HEK293T (cell line): Measurements from ENCODE around the gene PLA2G2A.
"Not testable (repeated sequence)": the region's sequence is repeated elsewhere in the genome, so short reads cannot be mapped to it uniquely, and the experiment has no call there.

Experiments used
- CTCF ChIA-PET: fragments of 350-600 bp; formaldehyde crosslinking; extraction: SDS; loops from one replicate; lab custom pipeline; 2021; ENCODE audit warnings: antibody characterized with exemption, inconsistent platforms; lab: Yijun Ruan, JAX
- POLR2A ChIA-PET: fragments of 350-600 bp; formaldehyde crosslinking; extraction: SDS; loops from one replicate; lab custom pipeline; 2020; ENCODE audit warnings: antibody characterized with exemption, inconsistent platforms; lab: Yijun Ruan, JAX
- DNase-seq: peaks from one replicate; pipeline ENCODE4 v3.0.0; 2012; ENCODE audit warnings: mixed read lengths; ENCODE audit errors: extremely low spot score
- ARNT ChIP-seq: fragments of 450-650 bp; IDR thresholded peaks from 2 replicates; pipeline ENCODE4 v1.6.1; 2017; ENCODE audit warnings: mild to moderate bottlenecking
- BHLHE40 ChIP-seq: fragments of 450-650 bp; IDR thresholded peaks from 2 replicates; pipeline ENCODE4 v1.6.1; 2016; ENCODE audit warnings: mild to moderate bottlenecking, moderate library complexity, borderline replicate concordance
- FOXA1 ChIP-seq: fragments of 450-650 bp; IDR thresholded peaks from 2 replicates; pipeline ENCODE4 v1.6.1; 2016; ENCODE audit warnings: mild to moderate bottlenecking
- FOXK2 ChIP-seq: fragments of 450-650 bp; IDR thresholded peaks from 2 replicates; pipeline ENCODE4 v1.6.1; 2016; ENCODE audit warnings: mild to moderate bottlenecking
- FOXM1 ChIP-seq: fragments of 450-650 bp; IDR thresholded peaks from 2 replicates; pipeline ENCODE4 v1.6.1; 2017; ENCODE audit warnings: mild to moderate bottlenecking, borderline replicate concordance
- HDGF ChIP-seq: fragments of 450-650 bp; IDR thresholded peaks from 2 replicates; pipeline ENCODE4 v1.6.1; 2017; ENCODE audit warnings: antibody characterized with exemption, borderline replicate concordance
- L3MBTL2 ChIP-seq: fragments of 450-650 bp; conservative IDR thresholded peaks from 2 replicates; pipeline ENCODE4 v1.6.1; 2016; ENCODE audit warnings: mild to moderate bottlenecking
- LEF1 ChIP-seq: fragments of 450-650 bp; IDR thresholded peaks from 2 replicates; pipeline ENCODE4 v1.6.1; 2017; ENCODE audit warnings: mild to moderate bottlenecking, borderline replicate concordance
- NFRKB ChIP-seq: fragments of 450-650 bp; IDR thresholded peaks from 2 replicates; pipeline ENCODE4 v1.6.1; 2016; ENCODE audit warnings: mild to moderate bottlenecking, moderate library complexity
- SP1 ChIP-seq: fragments of 450-650 bp; IDR thresholded peaks from 2 replicates; pipeline ENCODE4 v1.6.1; 2017
- SUZ12 ChIP-seq: fragments of 450-650 bp; IDR thresholded peaks from 2 replicates; pipeline ENCODE4 v1.6.1; 2016; ENCODE audit warnings: mild to moderate bottlenecking

Gene PLA2G2A

DNA sequence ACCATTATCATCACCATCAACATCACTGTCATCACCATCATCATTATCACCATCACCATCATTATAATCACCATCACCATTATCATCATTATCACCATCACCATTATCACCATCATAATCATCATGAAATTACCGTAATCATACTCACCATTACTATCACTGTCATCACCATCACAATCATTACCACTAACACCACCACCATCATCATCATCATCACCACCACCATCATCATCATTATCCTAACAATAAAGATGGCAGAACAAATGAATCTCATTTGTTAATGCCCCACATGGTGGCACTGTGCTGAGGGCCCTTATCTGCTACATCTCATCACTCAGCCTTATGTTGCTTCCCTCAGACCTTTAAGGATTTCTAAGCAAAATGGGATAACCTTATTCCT, 46.6 kb downstream of the PLA2G2A start:
- DNase-seq, result no peak
- ChIA-PET POLR2A (no interaction called here), CTCF (no interaction called here)

DNA sequence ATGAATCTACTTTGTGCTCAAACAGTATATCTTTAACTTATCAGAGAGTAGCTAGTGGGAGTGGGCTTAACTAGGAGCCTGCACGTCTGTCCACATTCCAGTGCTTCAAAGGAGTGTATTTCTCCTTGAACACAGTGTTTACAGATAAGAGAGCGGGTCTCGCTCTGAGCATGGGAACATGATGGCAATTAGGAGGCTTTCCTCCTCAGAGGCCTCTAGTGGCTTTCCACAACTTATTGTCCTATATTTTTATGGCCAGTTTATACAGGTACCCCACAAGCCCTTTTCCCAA, 52.3 kb downstream of the PLA2G2A start:
- DNase-seq, POLR2A ChIA-PET, CTCF ChIA-PET: not testable (repeated sequence)

More for the DNA sequence above, 46.6 kb downstream of the PLA2G2A start:
- TF ChIP-seq L3MBTL2 (no peak), FOXK2 (no peak), FOXA1 (no peak), HDGF (no peak), FOXM1 (no peak), ARNT (no peak), LEF1 (no peak), BHLHE40 (no peak), SP1 (no peak), SUZ12 (no peak)

DNA sequence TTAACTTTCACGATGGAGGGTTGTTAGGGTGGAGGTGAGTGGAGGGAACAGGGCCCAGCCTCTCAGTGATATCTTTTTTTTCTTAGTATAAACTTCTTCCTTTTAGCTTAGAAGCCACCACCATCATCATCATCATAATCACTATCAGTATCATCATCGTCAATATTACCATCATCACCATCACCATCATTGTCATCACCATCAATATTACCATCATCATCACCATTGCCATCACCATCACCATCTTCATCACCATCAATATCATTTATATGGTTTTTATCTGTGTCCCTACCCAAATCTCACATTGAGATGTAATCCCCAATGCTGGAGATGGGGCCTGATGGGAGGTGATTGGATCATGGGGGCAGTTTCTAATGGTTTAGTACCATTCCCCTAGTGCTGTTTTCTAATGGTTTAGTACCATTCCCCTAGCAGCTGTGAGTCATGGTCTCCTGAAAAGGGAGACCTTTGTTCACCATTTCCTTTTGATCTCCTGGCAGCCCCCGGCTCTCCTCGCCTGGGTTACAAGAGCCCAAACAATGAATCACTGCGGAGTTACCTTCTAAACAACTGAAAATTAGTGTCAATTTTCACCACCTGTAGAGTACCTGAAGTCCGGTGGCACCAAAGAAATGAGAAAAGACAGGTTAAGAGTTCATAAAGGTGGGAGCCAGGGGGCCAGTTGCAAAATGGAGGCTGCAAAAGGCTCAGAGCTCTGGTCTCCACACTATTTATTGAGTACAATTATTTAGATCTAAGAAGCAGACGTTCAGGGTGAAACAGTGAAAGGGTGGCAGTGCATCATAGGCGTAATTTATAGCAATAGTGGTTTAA, 52.9 kb downstream of the PLA2G2A start:
- TF ChIP-seq HDGF (no peak), NFRKB (no peak), FOXK2 (no peak)
- no peak for DNase-seq
- CTCF ChIA-PET, result no interaction called here
- POLR2A ChIA-PET, result no interaction called here
